ENCODE results near the gene ERF.

ERF gene

DNA sequence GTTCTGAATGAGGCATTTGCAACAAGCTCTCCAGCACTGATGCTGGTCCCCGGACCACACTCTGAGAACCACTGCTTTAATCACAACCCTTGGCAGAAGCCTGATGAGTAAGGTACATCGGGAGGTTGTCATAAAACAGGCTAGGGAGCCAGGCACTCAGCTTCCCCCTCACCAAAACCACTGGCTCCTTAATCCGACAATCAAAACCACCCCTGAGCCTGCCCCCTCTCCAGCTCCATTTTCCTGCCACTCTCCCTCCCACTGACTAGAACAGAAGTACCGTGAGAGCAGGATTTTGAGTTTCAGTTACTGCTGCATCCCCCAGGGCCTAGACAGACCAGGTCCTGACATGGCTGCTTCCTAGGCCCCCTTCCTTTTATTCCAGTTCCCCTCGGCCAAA is 19.7 kb downstream of the ERF start:
- no peaks in the 10 kb centered on the region for H3K27me3 ChIP-seq (ENCODE audit: insufficient read depth, low read length)
- H3K4me1 ChIP-seq (ENCODE audit: insufficient read depth, low read length, severe bottlenecking): peaks cover 1% of the 10 kb centered on the region
- no peaks in the 10 kb centered on the region for H3K9me3 ChIP-seq (ENCODE audit: low read length)
- no peaks in the 10 kb centered on the region for H4K20me1 ChIP-seq (ENCODE audit: insufficient read depth, low read length)
- no peaks in the 10 kb centered on the region for H3F3A ChIP-seq (ENCODE audit: insufficient read depth, low read length)
- no peak overlapping the region for H3K4me2 ChIP-seq (ENCODE audit: low read length)
- H3K27ac ChIP-seq (ENCODE audit: low read depth, low read length, poor library complexity, severe bottlenecking): no peak overlapping the region
- no peak overlapping the region for H3K4me3 ChIP-seq (ENCODE audit: low read depth, low read length, poor library complexity, severe bottlenecking)
- no peaks in the 10 kb centered on the region for H3K79me2 ChIP-seq (ENCODE audit: insufficient read depth, low read length)
- peaks cover 78% of the 10 kb centered on the region for H3K36me3 ChIP-seq (ENCODE audit: insufficient read depth, low read length)
- no peaks in the 10 kb centered on the region for H3K9me2 ChIP-seq (ENCODE audit: low read depth, low read length)
- no peak for TF ChIP-seq CTCF (IDR thresholded peaks at IDR 0.05; ENCODE audit: low read length)
- TF ChIP-seq EZH2 (IDR thresholded peaks at IDR 0.05; ENCODE audit: borderline replicate concordance, low read length): no peak
- H2AFZ ChIP-seq (ENCODE audit: low read length): no peak overlapping the region
- H3K9ac ChIP-seq (ENCODE audit: low read length): no peak overlapping the region

DNA sequence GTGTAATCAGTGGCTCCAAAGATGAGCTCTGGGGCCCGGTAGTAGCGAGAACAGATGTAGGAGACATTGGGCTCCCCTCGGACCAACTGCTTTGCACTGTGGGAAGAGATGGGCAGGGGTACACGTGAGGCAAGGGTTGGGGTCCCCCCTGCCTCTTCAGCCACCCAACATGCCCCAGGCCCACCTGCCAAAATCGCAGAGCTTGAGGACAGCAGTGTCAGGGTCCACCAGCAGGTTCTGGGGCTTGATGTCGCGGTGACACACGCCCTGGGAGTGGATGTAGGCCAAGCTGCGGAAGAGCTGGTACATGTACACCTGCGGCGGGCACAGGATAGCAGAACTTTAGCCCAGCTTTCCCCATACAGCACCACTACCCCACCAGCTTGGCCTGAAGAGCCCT is 20.6 kb downstream of the ERF start:
- no peaks in the 10 kb centered on the region for H3K9me2 ChIP-seq (ENCODE audit: low read depth, low read length)
- H3K27ac ChIP-seq (ENCODE audit: low read depth, low read length, poor library complexity, severe bottlenecking): no peak overlapping the region
- no peak overlapping the region for H3K4me2 ChIP-seq (ENCODE audit: low read length)
- H3K4me1 ChIP-seq (ENCODE audit: insufficient read depth, low read length, severe bottlenecking): peaks cover 9% of the 10 kb centered on the region
- H3K79me2 ChIP-seq (ENCODE audit: insufficient read depth, low read length): no peaks in the 10 kb centered on the region
- no peak for TF ChIP-seq CTCF (IDR thresholded peaks at IDR 0.05; ENCODE audit: low read length)
- no peak for TF ChIP-seq EZH2 (IDR thresholded peaks at IDR 0.05; ENCODE audit: borderline replicate concordance, low read length)
- H3F3A ChIP-seq (ENCODE audit: insufficient read depth, low read length): no peaks in the 10 kb centered on the region
- no peak overlapping the region for H3K9ac ChIP-seq (ENCODE audit: low read length)
- H3K4me3 ChIP-seq (ENCODE audit: low read depth, low read length, poor library complexity, severe bottlenecking): no peak overlapping the region
- peaks cover 80% of the 10 kb centered on the region for H3K36me3 ChIP-seq (ENCODE audit: insufficient read depth, low read length)
- no peaks in the 10 kb centered on the region for H4K20me1 ChIP-seq (ENCODE audit: insufficient read depth, low read length)
- H3K27me3 ChIP-seq (ENCODE audit: insufficient read depth, low read length): no peaks in the 10 kb centered on the region
- H2AFZ ChIP-seq (ENCODE audit: low read length): no peak overlapping the region
- H3K9me3 ChIP-seq (ENCODE audit: low read length): no peaks in the 10 kb centered on the region

- H3F3A ChIP-seq (ENCODE audit: insufficient read depth, low read length): no peaks in the 10 kb centered on the region
- H4K20me1 ChIP-seq (ENCODE audit: insufficient read depth, low read length): no peaks in the 10 kb centered on the region
- no peaks in the 10 kb centered on the region for H3K79me2 ChIP-seq (ENCODE audit: insufficient read depth, low read length)
- H2AFZ ChIP-seq (ENCODE audit: low read length): no peak overlapping the region
- no peak overlapping the region for H3K4me2 ChIP-seq (ENCODE audit: low read length)
- peaks cover 81% of the 10 kb centered on the region for H3K36me3 ChIP-seq (ENCODE audit: insufficient read depth, low read length)
- TF ChIP-seq CTCF (IDR thresholded peaks at IDR 0.05; ENCODE audit: low read length) (no peak), EZH2 (IDR thresholded peaks at IDR 0.05; ENCODE audit: borderline replicate concordance, low read length) (no peak)
- H3K9ac ChIP-seq (ENCODE audit: low read length): no peak overlapping the region
- H3K9me3 ChIP-seq (ENCODE audit: low read length): no peaks in the 10 kb centered on the region
- H3K27ac ChIP-seq (ENCODE audit: low read depth, low read length, poor library complexity, severe bottlenecking): no peak overlapping the region
- peaks cover 11% of the 10 kb centered on the region for H3K4me1 ChIP-seq (ENCODE audit: insufficient read depth, low read length, severe bottlenecking)
- H3K4me3 ChIP-seq (ENCODE audit: low read depth, low read length, poor library complexity, severe bottlenecking): no peak overlapping the region
- no peaks in the 10 kb centered on the region for H3K27me3 ChIP-seq (ENCODE audit: insufficient read depth, low read length)
- no peaks in the 10 kb centered on the region for H3K9me2 ChIP-seq (ENCODE audit: low read depth, low read length)
These were observed 21.1 kb downstream of the ERF start for GRCh38 chr19:42233678-42234292.
